ENCODE data around the gene NFASC.

Gene NFASC

DNA sequence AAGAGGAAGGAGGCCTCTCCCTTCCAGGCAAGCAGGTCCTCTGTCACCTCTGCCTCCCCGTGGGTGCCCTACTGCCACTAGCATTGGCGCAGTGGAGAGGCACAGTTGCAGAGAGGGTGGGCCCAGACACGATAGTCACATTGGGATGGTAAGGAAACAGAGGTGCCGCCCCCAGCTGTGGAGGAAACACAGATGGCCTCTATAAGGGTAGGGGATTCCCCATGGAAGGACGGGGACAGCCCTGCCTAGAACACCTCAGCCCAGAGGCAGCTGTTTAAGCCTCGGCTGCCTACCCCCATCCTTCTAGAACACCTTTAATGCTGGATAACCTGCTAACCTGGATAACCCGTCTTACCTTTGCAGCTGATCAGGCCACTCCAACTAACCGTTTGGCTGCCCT lies 106.7 kb downstream of the NFASC start:
- H3K9ac ChIP-seq (ENCODE audit: low read length) = no peak overlapping the region
- H3K4me3 ChIP-seq (ENCODE audit: insufficient read depth, low read length, poor library complexity, severe bottlenecking) = no peak overlapping the region
- no peaks in the 10 kb centered on the region for H4K20me1 ChIP-seq (ENCODE audit: low read depth, low read length)
- no peaks in the 10 kb centered on the region for H3K9me3 ChIP-seq (ENCODE audit: insufficient read depth, low read length)
- H3K36me3 ChIP-seq (ENCODE audit: low read length) = no peaks in the 10 kb centered on the region
- no peaks in the 10 kb centered on the region for H3K9me2 ChIP-seq (replicated peaks; ENCODE audit: insufficient read depth, low read length)
- H2AFZ ChIP-seq (ENCODE audit: low read depth, low read length, severe bottlenecking) = no peak overlapping the region
- H3F3A ChIP-seq (ENCODE audit: insufficient read depth) = no peaks in the 10 kb centered on the region
- H3K27me3 ChIP-seq (ENCODE audit: low read length) = no peaks in the 10 kb centered on the region
- no peak overlapping the region for H3K27ac ChIP-seq (ENCODE audit: low read depth, low read length)
- no peak for TF ChIP-seq EZH2phosphoT487 (conservative IDR thresholded peaks at IDR 0.05; ENCODE audit: low read length)
- TF ChIP-seq, protein P1, sequence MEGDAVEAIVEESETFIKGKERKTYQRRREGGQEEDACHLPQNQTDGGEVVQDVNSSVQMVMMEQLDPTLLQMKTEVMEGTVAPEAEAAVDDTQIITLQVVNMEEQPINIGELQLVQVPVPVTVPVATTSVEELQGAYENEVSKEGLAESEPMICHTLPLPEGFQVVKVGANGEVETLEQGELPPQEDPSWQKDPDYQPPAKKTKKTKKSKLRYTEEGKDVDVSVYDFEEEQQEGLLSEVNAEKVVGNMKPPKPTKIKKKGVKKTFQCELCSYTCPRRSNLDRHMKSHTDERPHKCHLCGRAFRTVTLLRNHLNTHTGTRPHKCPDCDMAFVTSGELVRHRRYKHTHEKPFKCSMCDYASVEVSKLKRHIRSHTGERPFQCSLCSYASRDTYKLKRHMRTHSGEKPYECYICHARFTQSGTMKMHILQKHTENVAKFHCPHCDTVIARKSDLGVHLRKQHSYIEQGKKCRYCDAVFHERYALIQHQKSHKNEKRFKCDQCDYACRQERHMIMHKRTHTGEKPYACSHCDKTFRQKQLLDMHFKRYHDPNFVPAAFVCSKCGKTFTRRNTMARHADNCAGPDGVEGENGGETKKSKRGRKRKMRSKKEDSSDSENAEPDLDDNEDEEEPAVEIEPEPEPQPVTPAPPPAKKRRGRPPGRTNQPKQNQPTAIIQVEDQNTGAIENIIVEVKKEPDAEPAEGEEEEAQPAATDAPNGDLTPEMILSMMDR (IDR thresholded peaks at IDR 0.05; ENCODE audit: insufficient read depth, low read length, poor library complexity, severe bottlenecking) = no peak
- no peaks in the 10 kb centered on the region for H3K79me2 ChIP-seq (ENCODE audit: insufficient read depth, low read length)
- H3K4me2 ChIP-seq (ENCODE audit: low read depth, low read length, poor library complexity, severe bottlenecking) = no peak overlapping the region

GRCh38 chr1:204978782-204979181 lies 108.1 kb downstream of the NFASC start:
- no peaks in the 10 kb centered on the region for H3K79me2 ChIP-seq (ENCODE audit: insufficient read depth, low read length)
- H2AFZ ChIP-seq (ENCODE audit: low read depth, low read length, severe bottlenecking) = no peak overlapping the region
- H3K9ac ChIP-seq (ENCODE audit: low read length) = no peak overlapping the region
- no peaks in the 10 kb centered on the region for H3K9me3 ChIP-seq (ENCODE audit: insufficient read depth, low read length)
- TF ChIP-seq, protein P1 (IDR thresholded peaks at IDR 0.05; ENCODE audit: insufficient read depth, low read length, poor library complexity, severe bottlenecking) = no peak
- TF ChIP-seq EZH2phosphoT487 (conservative IDR thresholded peaks at IDR 0.05; ENCODE audit: low read length) = no peak
- H3K27ac ChIP-seq (ENCODE audit: low read depth, low read length) = no peak overlapping the region
- H3K27me3 ChIP-seq (ENCODE audit: low read length) = no peaks in the 10 kb centered on the region
- H3K9me2 ChIP-seq (replicated peaks; ENCODE audit: insufficient read depth, low read length) = no peaks in the 10 kb centered on the region
- H3K4me3 ChIP-seq (ENCODE audit: insufficient read depth, low read length, poor library complexity, severe bottlenecking) = no peak overlapping the region
- no peaks in the 10 kb centered on the region for H4K20me1 ChIP-seq (ENCODE audit: low read depth, low read length)
- H3K4me2 ChIP-seq (ENCODE audit: low read depth, low read length, poor library complexity, severe bottlenecking) = no peak overlapping the region
- H3F3A ChIP-seq (ENCODE audit: insufficient read depth) = no peaks in the 10 kb centered on the region
- no peaks in the 10 kb centered on the region for H3K36me3 ChIP-seq (ENCODE audit: low read length)

- H3K79me2 ChIP-seq (ENCODE audit: insufficient read depth, low read length) = no peaks in the 10 kb centered on the region
- no peak overlapping the region for H3K27ac ChIP-seq (ENCODE audit: low read depth, low read length)
- H3K4me2 ChIP-seq (ENCODE audit: low read depth, low read length, poor library complexity, severe bottlenecking) = no peak overlapping the region
- H3K9me2 ChIP-seq (replicated peaks; ENCODE audit: insufficient read depth, low read length) = no peaks in the 10 kb centered on the region
- H3K4me3 ChIP-seq (ENCODE audit: insufficient read depth, low read length, poor library complexity, severe bottlenecking) = no peak overlapping the region
- H4K20me1 ChIP-seq (ENCODE audit: low read depth, low read length) = no peaks in the 10 kb centered on the region
- no peak overlapping the region for H3K9ac ChIP-seq (ENCODE audit: low read length)
- no peak for TF ChIP-seq EZH2phosphoT487 (conservative IDR thresholded peaks at IDR 0.05; ENCODE audit: low read length)
- TF ChIP-seq, protein P1 (IDR thresholded peaks at IDR 0.05; ENCODE audit: insufficient read depth, low read length, poor library complexity, severe bottlenecking) = no peak
- no peak overlapping the region for H2AFZ ChIP-seq (ENCODE audit: low read depth, low read length, severe bottlenecking)
- no peaks in the 10 kb centered on the region for H3K9me3 ChIP-seq (ENCODE audit: insufficient read depth, low read length)
- H3K36me3 ChIP-seq (ENCODE audit: low read length) = no peaks in the 10 kb centered on the region
- H3F3A ChIP-seq (ENCODE audit: insufficient read depth) = no peaks in the 10 kb centered on the region
- H3K27me3 ChIP-seq (ENCODE audit: low read length) = no peaks in the 10 kb centered on the region
These were observed 108.6 kb downstream of the NFASC start for GRCh38 chr1:204979306-204979705.

Measured in SU-DHL-6 (cell line).